ENCODE measurements around the gene ZNF862.

DNA sequence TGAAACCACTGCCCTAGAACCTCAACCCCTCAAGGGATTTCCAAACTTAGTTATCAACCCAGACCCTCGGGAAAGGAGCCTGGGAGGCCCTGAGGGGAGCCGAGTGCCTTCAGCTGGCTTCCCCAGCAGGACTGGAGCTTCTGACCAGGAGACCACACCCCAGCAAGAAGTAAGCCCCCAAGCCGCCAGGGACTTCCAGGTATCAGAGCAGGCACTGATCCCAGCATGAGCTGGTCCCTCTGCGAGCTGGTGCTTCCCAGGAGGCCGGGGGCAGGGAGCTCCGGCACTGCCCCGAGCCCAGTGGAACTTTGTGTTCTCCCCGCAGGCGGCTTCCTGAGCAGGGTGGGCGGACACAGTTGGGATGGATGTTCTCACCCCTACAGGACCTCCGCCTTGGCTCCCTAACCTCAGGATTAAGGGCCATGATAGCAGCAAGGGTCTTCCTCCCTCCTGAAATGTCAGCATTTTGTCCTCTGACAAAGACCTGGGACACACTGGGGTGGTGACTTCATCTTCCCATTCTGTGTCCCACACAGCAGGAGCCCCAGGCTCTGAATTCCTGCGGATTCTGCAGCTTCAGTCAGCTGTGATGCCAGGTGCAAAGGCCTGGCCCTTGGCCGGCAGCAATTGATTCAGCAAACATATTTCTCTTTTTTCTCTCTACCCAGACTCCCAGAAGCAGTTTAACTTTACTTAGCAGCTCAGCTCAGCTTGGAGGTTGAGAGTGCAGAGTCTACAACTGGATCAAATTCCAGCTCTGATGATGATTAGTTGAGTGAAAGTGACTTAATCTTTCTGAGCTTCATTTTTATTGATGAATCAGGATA lies 47.2 kb downstream of the ZNF862 start:
- TF ChIP-seq, protein P1, sequence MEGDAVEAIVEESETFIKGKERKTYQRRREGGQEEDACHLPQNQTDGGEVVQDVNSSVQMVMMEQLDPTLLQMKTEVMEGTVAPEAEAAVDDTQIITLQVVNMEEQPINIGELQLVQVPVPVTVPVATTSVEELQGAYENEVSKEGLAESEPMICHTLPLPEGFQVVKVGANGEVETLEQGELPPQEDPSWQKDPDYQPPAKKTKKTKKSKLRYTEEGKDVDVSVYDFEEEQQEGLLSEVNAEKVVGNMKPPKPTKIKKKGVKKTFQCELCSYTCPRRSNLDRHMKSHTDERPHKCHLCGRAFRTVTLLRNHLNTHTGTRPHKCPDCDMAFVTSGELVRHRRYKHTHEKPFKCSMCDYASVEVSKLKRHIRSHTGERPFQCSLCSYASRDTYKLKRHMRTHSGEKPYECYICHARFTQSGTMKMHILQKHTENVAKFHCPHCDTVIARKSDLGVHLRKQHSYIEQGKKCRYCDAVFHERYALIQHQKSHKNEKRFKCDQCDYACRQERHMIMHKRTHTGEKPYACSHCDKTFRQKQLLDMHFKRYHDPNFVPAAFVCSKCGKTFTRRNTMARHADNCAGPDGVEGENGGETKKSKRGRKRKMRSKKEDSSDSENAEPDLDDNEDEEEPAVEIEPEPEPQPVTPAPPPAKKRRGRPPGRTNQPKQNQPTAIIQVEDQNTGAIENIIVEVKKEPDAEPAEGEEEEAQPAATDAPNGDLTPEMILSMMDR (IDR thresholded peaks at IDR 0.05) = no peak
- TF ChIP-seq SMC3 (IDR thresholded peaks at IDR 0.05; ENCODE audit: low read depth, low read length) = no peak
- TF ChIP-seq, protein P2, sequence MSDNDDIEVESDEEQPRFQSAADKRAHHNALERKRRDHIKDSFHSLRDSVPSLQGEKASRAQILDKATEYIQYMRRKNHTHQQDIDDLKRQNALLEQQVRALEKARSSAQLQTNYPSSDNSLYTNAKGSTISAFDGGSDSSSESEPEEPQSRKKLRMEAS (IDR thresholded peaks at IDR 0.05; ENCODE audit: low read depth) = no peak
- TF ChIP-seq, protein P3, sequence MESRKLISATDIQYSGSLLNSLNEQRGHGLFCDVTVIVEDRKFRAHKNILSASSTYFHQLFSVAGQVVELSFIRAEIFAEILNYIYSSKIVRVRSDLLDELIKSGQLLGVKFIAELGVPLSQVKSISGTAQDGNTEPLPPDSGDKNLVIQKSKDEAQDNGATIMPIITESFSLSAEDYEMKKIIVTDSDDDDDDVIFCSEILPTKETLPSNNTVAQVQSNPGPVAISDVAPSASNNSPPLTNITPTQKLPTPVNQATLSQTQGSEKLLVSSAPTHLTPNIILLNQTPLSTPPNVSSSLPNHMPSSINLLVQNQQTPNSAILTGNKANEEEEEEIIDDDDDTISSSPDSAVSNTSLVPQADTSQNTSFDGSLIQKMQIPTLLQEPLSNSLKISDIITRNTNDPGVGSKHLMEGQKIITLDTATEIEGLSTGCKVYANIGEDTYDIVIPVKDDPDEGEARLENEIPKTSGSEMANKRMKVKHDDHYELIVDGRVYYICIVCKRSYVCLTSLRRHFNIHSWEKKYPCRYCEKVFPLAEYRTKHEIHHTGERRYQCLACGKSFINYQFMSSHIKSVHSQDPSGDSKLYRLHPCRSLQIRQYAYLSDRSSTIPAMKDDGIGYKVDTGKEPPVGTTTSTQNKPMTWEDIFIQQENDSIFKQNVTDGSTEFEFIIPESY (IDR thresholded peaks at IDR 0.05; ENCODE audit: borderline replicate concordance, low read depth) = no peak
- TF ChIP-seq, protein P4, sequence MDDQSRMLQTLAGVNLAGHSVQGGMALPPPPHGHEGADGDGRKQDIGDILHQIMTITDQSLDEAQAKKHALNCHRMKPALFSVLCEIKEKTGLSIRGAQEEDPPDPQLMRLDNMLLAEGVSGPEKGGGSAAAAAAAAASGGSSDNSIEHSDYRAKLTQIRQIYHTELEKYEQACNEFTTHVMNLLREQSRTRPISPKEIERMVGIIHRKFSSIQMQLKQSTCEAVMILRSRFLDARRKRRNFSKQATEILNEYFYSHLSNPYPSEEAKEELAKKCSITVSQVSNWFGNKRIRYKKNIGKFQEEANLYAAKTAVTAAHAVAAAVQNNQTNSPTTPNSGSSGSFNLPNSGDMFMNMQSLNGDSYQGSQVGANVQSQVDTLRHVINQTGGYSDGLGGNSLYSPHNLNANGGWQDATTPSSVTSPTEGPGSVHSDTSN (IDR thresholded peaks at IDR 0.05) = no peak
- no peak for TF ChIP-seq POLR2AphosphoS5 (IDR thresholded peaks at IDR 0.05; ENCODE audit: low read depth, low read length)
- TF ChIP-seq EZH2phosphoT487 (IDR thresholded peaks at IDR 0.05; ENCODE audit: borderline replicate concordance, low read depth) = no peak
- TF ChIP-seq RAD21 (IDR thresholded peaks at IDR 0.05; ENCODE audit: low read length) = no peak
- TF ChIP-seq MXI1 (IDR thresholded peaks at IDR 0.05; ENCODE audit: low read depth, low read length) = no peak
- no peak for TF ChIP-seq RCOR1 (IDR thresholded peaks at IDR 0.05; ENCODE audit: low read length)
- TF ChIP-seq YY1 (IDR thresholded peaks at IDR 0.05; ENCODE audit: low read depth) = no peak
- TF ChIP-seq, protein P5, sequence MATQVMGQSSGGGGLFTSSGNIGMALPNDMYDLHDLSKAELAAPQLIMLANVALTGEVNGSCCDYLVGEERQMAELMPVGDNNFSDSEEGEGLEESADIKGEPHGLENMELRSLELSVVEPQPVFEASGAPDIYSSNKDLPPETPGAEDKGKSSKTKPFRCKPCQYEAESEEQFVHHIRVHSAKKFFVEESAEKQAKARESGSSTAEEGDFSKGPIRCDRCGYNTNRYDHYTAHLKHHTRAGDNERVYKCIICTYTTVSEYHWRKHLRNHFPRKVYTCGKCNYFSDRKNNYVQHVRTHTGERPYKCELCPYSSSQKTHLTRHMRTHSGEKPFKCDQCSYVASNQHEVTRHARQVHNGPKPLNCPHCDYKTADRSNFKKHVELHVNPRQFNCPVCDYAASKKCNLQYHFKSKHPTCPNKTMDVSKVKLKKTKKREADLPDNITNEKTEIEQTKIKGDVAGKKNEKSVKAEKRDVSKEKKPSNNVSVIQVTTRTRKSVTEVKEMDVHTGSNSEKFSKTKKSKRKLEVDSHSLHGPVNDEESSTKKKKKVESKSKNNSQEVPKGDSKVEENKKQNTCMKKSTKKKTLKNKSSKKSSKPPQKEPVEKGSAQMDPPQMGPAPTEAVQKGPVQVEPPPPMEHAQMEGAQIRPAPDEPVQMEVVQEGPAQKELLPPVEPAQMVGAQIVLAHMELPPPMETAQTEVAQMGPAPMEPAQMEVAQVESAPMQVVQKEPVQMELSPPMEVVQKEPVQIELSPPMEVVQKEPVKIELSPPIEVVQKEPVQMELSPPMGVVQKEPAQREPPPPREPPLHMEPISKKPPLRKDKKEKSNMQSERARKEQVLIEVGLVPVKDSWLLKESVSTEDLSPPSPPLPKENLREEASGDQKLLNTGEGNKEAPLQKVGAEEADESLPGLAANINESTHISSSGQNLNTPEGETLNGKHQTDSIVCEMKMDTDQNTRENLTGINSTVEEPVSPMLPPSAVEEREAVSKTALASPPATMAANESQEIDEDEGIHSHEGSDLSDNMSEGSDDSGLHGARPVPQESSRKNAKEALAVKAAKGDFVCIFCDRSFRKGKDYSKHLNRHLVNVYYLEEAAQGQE (IDR thresholded peaks at IDR 0.05; ENCODE audit: low read depth, low read length) = no peak
- TF ChIP-seq, protein P6, sequence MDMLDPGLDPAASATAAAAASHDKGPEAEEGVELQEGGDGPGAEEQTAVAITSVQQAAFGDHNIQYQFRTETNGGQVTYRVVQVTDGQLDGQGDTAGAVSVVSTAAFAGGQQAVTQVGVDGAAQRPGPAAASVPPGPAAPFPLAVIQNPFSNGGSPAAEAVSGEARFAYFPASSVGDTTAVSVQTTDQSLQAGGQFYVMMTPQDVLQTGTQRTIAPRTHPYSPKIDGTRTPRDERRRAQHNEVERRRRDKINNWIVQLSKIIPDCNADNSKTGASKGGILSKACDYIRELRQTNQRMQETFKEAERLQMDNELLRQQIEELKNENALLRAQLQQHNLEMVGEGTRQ (IDR thresholded peaks at IDR 0.05; ENCODE audit: borderline replicate concordance, low read depth, low read length) = no peak
